Endothelial cell of umbilical vein (primary cell): ENCODE measurements around the gene CD82. TPM values are rescaled to one million over a fixed set of nuclear protein-coding genes. Genes with fewer than 3 reads are reported as not detected.

Source experiments
- BruUV-seq: library from RNA; stranded (reverse); fragments of 400-500 nt; replicated peaks from 2 replicates; lab custom pipeline; 2021; lab: Mats Ljungman, UMichigan
- CTCF ChIA-PET: fragments of 300-600, 350-600 bp; sonication (Branson Sonifier 250); formaldehyde crosslinking; loops from one replicate; lab custom pipeline; 2021; ENCODE audit warnings: antibody characterized with exemption, inconsistent platforms; lab: Charles Lee
- POLR2A ChIA-PET: fragments of 300-600, 350-600 bp; sonication (Branson Sonifier 250); formaldehyde crosslinking; loops from one replicate; lab custom pipeline; 2021; ENCODE audit warnings: antibody characterized with exemption, inconsistent platforms; lab: Charles Lee
- DNase-seq: peaks from one replicate; pipeline ENCODE4 v3.0.0-alpha.2; 2011; ENCODE audit warnings: low read depth, low spot score
- FAIRE-seq: peaks from 2 replicates; lab custom pipeline; 2011; peaks lifted over from hg19 to GRCh38; lab: Jason Lieb, UNC
- H2AFZ ChIP-seq: 2 replicates; pipeline ENCODE4 v1.6.0; 2012; ENCODE audit warnings: low read depth, low read length, control low read depth, inconsistent platforms
- H3K27ac ChIP-seq: 2 replicates; pipeline ENCODE4 v1.5.1; 2011; ENCODE audit warnings: low read depth, mild to moderate bottlenecking, control low read depth, low read length, moderate library complexity; ENCODE audit not compliant: insufficient read depth
- H3K27me3 ChIP-seq, 2 experiments: 2 replicates each; pipeline versions ENCODE4 v1.6.0 to v1.6.1; 2011; ENCODE audit warnings: low read length in 2 of 2, mixed read lengths in 1 of 2; ENCODE audit not compliant: control insufficient read depth in 2 of 2, insufficient read depth in 2 of 2
- H3K36me3 ChIP-seq, 2 experiments: 2 replicates in 1 of 2; 3 replicates in 1 of 2; pipeline ENCODE4 v1.5.1; 2011; ENCODE audit warnings: low read length in 2 of 2, mild to moderate bottlenecking in 1 of 2, moderate library complexity in 1 of 2; ENCODE audit not compliant: control insufficient read depth in 2 of 2, insufficient read depth in 2 of 2; ENCODE audit errors: extremely low read depth in 1 of 2
- H3K4me1 ChIP-seq: 3 replicates; pipeline ENCODE4 v1.5.1; 2011; ENCODE audit warnings: mild to moderate bottlenecking, low read length; ENCODE audit not compliant: control insufficient read depth, insufficient read depth; ENCODE audit errors: extremely low read depth
- H3K4me2 ChIP-seq: 2 replicates; pipeline ENCODE4 v1.6.1; 2011; ENCODE audit warnings: low read length, control low read depth, mixed read lengths; ENCODE audit not compliant: insufficient read depth
- H3K4me3 ChIP-seq, 3 experiments: fragments of 200-600 bp in 1 of 3; sonication (generic), shearing (Covaris generic) in 1 of 3; replicated peaks in 1 of 3; 2 replicates each; pipeline ENCODE4 v1.5.1; 2011 to 2016; ENCODE audit warnings: control low read depth in 3 of 3, low read length in 3 of 3, mild to moderate bottlenecking in 2 of 3, inconsistent platforms in 1 of 3, low read depth in 1 of 3, moderate library complexity in 1 of 3; ENCODE audit not compliant: insufficient read depth in 1 of 3
- H3K79me2 ChIP-seq: 2 replicates; pipeline ENCODE4 v1.6.0; 2012; ENCODE audit warnings: low read length, inconsistent platforms; ENCODE audit not compliant: control insufficient read depth, insufficient read depth
- H3K9ac ChIP-seq: replicated peaks from 2 replicates; pipeline ENCODE3; 2011; ENCODE audit warnings: low read length, control low read depth; ENCODE audit not compliant: insufficient read depth; ENCODE audit errors: extremely low read depth
- H3K9me1 ChIP-seq: replicated peaks from 3 replicates; pipeline ENCODE4 v1.6.0; 2011; ENCODE audit warnings: mild to moderate bottlenecking, low read length; ENCODE audit not compliant: control insufficient read depth, insufficient read depth; ENCODE audit errors: extremely low read depth
- H3K9me3 ChIP-seq: replicated peaks from 2 replicates; pipeline ENCODE4 v1.5.1; 2012; ENCODE audit warnings: low read length, inconsistent platforms; ENCODE audit not compliant: control insufficient read depth, insufficient read depth
- H4K20me1 ChIP-seq: replicated peaks from 2 replicates; pipeline ENCODE3; 2011; ENCODE audit warnings: mild to moderate bottlenecking, low read length; ENCODE audit not compliant: control insufficient read depth, insufficient read depth; ENCODE audit errors: extremely low read depth
- CTCF ChIP-seq, 2 donors: IDR thresholded peaks; 1 replicate in 1 of 2; 2 replicates in 1 of 2; pipeline ENCODE4 v1.5.1; 2011; ENCODE audit warnings: low read length in 2 of 2, mild to moderate bottlenecking in 2 of 2, moderate library complexity in 2 of 2, control low read depth in 1 of 2, inconsistent platforms in 1 of 2, low read depth in 1 of 2; ENCODE audit not compliant: insufficient read depth in 1 of 2; ENCODE audit errors: extremely low read depth in 1 of 2
- EZH2 ChIP-seq: IDR thresholded peaks from 2 replicates; pipeline ENCODE4 v1.6.1; 2012; ENCODE audit warnings: borderline replicate concordance, low read depth, mild to moderate bottlenecking, moderate library complexity, low read length, inconsistent platforms; ENCODE audit not compliant: severe bottlenecking
- FOS ChIP-seq: IDR thresholded peaks from 2 replicates; pipeline ENCODE4 v1.6.1; 2011; ENCODE audit warnings: mild to moderate bottlenecking, low read length, moderate library complexity, borderline replicate concordance; ENCODE audit not compliant: insufficient read depth
- JUN ChIP-seq: IDR thresholded peaks from 2 replicates; pipeline ENCODE4 v1.6.1; 2011; ENCODE audit warnings: borderline replicate concordance, low read depth; ENCODE audit not compliant: insufficient read length, insufficient read depth
- MAX ChIP-seq: IDR thresholded peaks from 2 replicates; pipeline ENCODE4 v1.6.1; 2011; ENCODE audit not compliant: insufficient read depth, insufficient read length
- POLR2AphosphoS5 ChIP-seq: IDR thresholded peaks from 2 replicates; pipeline ENCODE4 v1.6.1; 2012; ENCODE audit warnings: low read depth, mild to moderate bottlenecking, control low read depth, low read length, moderate library complexity; ENCODE audit not compliant: insufficient read depth
- dilution Hi-C: fragments of 300-500 bp; cut with MboI; formaldehyde crosslinking; loops from one replicate; pipeline ENCODE4 v1.15.0; 2019; ENCODE audit warnings: low sequenced_read_pairs; ENCODE audit not compliant: extremely low pct_ligation_motif_present
- intact Hi-C: fragments of 100-400 bp; cut with micrococcal nuclease; formaldehyde crosslinking; loops from one replicate; pipeline ENCODE4 v1.10.0; 2022
- polyA plus RNA-seq, 4 experiments: library from polyadenylated mRNA; depleted of rRNA in 3 of 4; stranded (reverse) in 3 of 4; unstranded in 1 of 4; fragments of >200 nt; gene quantifications; 2 replicates each; pipeline versions ENCODE4 v1.2.1 to v1.2.3, GENCODE V29; 2011 to 2012; ENCODE audit warnings: missing spikeins in 1 of 4
- total RNA-seq: library from RNA; stranded (reverse); gene quantifications from 2 replicates; pipeline ENCODE4 v1.2.3, GENCODE V29; 2021

CD82 gene
- total and polyA plus RNA-seq, 2 donors (not counting 3 experiments of a cell fraction or from before 2014, with no cell fraction given): 17.9 to 25.2 TPM

- BruUV-seq: no TSS peak
- Histone ChIP-seq H3K9me1 (no peaks in the 10 kb centered on the region), H3K36me3 (no peaks in the 10 kb centered on the region), H3K27me3 (peaks cover 0 to 3% of the 10 kb centered on the region in 2 experiments), H3K27ac (no peak overlapping the region), H3K79me2 (no peaks in the 10 kb centered on the region), H3K4me2 (no peak overlapping the region), H3K4me3 (no peak overlapping the region), H2AFZ (no peak overlapping the region), H3K9me3 (no peaks in the 10 kb centered on the region), H3K9ac (no peak overlapping the region), H4K20me1 (no peaks in the 10 kb centered on the region), H3K4me1 (no peaks in the 10 kb centered on the region)
- CTCF ChIA-PET: interaction anchor here (0.6 to 1.9 kb wide), 27 partner anchors 8 to 253 kb away, joined by 3 to 29 read pairs (median 5); partner anchors contain the start of gene TSPAN18
- dilution Hi-C loops: no loop called here
- TF ChIP-seq JUN: no peak
- TF ChIP-seq POLR2AphosphoS5: no peak
- TF ChIP-seq CTCF (IDR thresholded peaks at IDR 0.05; ENCODE audit: extremely low read depth in 1 of 2, insufficient read depth in 1 of 2, low read depth in 1 of 2, low read length in 2 of 2): no peak
- TF ChIP-seq EZH2: no peak
- TF ChIP-seq FOS: no peak
- no peak for TF ChIP-seq MAX
- intact Hi-C loops: loop anchor here (1.0 kb wide), 1 partner anchor 236 kb away; no protein-coding TSS in a partner anchor
- FAIRE-seq: no peak
- POLR2A ChIA-PET: no interaction called here
- no peak for DNase-seq
These were observed 92.5 kb downstream of the CD82 start for GRCh38 chr11:44657836-44658505.
